Measurements from ENCODE around the gene SCD.

Gene SCD

DNA sequence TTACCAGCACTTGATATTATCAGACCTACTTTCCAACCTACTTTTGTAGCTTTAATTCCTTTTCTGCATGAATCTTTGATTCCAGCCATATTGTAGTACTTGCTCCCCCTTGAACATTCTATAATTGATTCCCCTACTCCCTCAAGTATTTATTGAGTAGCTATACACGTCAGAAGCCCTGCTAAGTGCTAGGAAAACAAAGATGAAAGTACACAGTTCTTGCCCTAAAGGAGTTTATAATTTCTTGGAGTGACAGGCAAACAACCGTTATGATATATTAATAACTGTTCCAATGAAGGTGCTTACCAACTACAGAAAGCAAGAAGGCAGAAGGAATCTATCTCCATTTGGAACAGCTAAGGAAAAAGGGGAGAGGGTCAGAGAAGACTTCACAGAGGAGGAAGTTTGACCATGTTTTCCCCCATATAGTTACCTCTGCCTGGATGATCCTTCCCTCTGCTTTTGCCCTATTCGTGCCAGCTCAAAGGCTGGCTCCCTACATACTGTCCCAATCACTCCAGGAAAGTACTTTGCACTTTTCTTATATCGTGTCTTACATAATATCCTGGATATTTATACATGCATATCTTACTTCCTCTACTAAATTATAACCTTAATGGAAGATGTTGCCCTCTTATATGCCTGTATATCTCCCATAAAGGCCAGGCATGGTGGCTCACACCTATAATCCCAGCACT, 54.7 kb downstream of the SCD start:
- no peak for DNase-seq (ENCODE audit: low read depth in 3 of 3)

DNA sequence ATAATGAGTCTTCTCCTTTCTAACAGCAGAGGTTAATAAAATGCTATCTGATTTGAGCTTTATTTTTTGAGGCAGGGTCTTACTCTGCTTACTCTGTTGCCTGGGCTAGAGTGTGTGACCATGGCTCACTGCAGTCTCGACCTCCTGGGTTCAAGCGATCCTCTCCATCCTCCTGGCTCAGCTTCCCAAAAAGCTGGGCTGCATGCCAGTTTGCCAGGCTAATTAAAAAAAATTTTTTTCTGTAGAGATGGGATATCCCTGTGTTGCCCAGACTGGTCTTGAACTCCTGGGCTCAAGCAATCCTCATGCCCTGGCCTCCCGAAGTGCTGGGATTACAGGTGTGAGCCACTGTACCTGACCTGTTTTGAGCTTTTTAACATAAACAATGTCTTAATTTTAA, 56.7 kb downstream of the SCD start:
- no peak for DNase-seq (ENCODE audit: low read depth in 3 of 3)

DNA sequence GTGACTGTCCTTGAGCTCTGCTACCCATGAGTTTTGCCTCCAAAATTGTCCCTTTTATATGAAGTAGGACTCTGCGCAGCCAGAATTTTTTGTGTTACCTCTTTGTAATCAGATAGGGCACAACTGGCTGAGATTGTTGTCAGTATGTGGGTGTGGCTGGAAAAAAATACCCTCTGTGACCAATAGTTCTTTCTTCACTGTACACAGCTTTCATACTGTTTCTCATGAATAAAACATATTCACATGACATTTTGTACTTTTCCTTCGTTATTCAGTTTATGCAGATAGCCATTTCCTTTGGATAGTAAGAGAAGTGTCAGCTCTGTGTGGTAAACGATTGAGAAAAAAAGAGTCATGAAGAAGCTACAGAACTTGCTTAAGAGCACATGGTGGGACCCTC, 66.1 kb downstream of the SCD start:
- DNase-seq (ENCODE audit: low read depth in 3 of 3): no peak

All from stimulated activated CD4-positive, alpha-beta T cell treated with anti-CD3 and anti-CD28 coated beads, TNF-alpha, amount 100 ng/mL, for 48 hours (primary cell).